GM12878 (cell line): ENCODE data around the gene MFNG. TPM values are rescaled to one million over a fixed set of nuclear protein-coding genes. Genes with fewer than 3 reads are reported as not detected.

Experiments used
- ATAC-seq: fragments of 200-7000 bp; cut with Tn5 transposase; 3 replicates; pipeline ENCODE4 v1.9.1; 2020; ENCODE audit warnings: mild to moderate bottlenecking, moderate library complexity
- Bru-seq: library from RNA; stranded (reverse); fragments of 400-500 nt; gene quantifications from one replicate; lab custom pipeline; 2021; lab: Mats Ljungman, UMichigan
- BruChase-seq, 2 experiments: library from RNA; stranded (reverse); fragments of 400-500 nt; gene quantifications; one replicate each; lab custom pipeline; 2021; lab: Mats Ljungman, UMichigan
- BruUV-seq: library from RNA; stranded (reverse); fragments of 400-500 nt; replicated peaks from 2 replicates; lab custom pipeline; 2021; lab: Mats Ljungman, UMichigan
- CTCF ChIA-PET: fragments of 300-600 bp; sonication (Branson Sonifier 250); formaldehyde crosslinking; extraction: SDS; loops from one replicate; lab custom pipeline; 2021; ENCODE audit warnings: inconsistent platforms; lab: Yijun Ruan, JAX
- POLR2A ChIA-PET: fragments of 350-600 bp; formaldehyde crosslinking; extraction: SDS; loops from one replicate; lab custom pipeline; 2021; ENCODE audit warnings: inconsistent platforms; lab: Charles Lee
- RAD21 ChIA-PET: fragments of 300-600 bp; sonication (Branson Sonifier 250); formaldehyde crosslinking; loops from one replicate; lab custom pipeline; 2023; ENCODE audit warnings: antibody characterized with exemption; ENCODE audit not compliant: unreplicated experiment; lab: Charles Lee
- SMC1A ChIA-PET: fragments of 300-600 bp; sonication (Branson Sonifier 250); formaldehyde crosslinking; loops from one replicate; lab custom pipeline; 2023; ENCODE audit not compliant: unreplicated experiment, uncharacterized antibody; lab: Charles Lee
- DNase-seq: peaks from one replicate; pipeline ENCODE4 v3.0.0-alpha.2; 2011; ENCODE audit warnings: low read depth, low spot score
- FAIRE-seq: peaks from 3 replicates; lab custom pipeline; 2011; peaks lifted over from hg19 to GRCh38; lab: Jason Lieb, UNC
- H2AFZ ChIP-seq: 2 replicates; pipeline ENCODE4 v1.6.0; 2011; ENCODE audit warnings: low read depth, low read length, control low read depth; ENCODE audit not compliant: control insufficient read depth
- H3K27ac ChIP-seq: 2 replicates; pipeline ENCODE4 v1.5.1; 2011; ENCODE audit warnings: control low read depth; ENCODE audit not compliant: control insufficient read depth, insufficient read depth
- H3K27me3 ChIP-seq, 2 experiments: replicated peaks in 1 of 2; 2 replicates each; pipeline versions ENCODE4 v1.6.0 to v1.6.1; 2011; ENCODE audit warnings: low read length in 1 of 2; ENCODE audit not compliant: control insufficient read depth in 2 of 2, insufficient read depth in 2 of 2
- H3K36me3 ChIP-seq, 2 experiments: 2 replicates each; pipeline ENCODE4 v1.5.1; 2011; ENCODE audit warnings: low read length in 1 of 2; ENCODE audit not compliant: control insufficient read depth in 2 of 2, insufficient read depth in 2 of 2
- H3K4me1 ChIP-seq: 2 replicates; pipeline ENCODE4 v1.6.1; 2011; ENCODE audit warnings: mild to moderate bottlenecking, low read length, moderate library complexity, mixed read lengths; ENCODE audit not compliant: control insufficient read depth, insufficient read depth
- H3K4me2 ChIP-seq: 2 replicates; pipeline ENCODE4 v1.6.0; 2011; ENCODE audit warnings: control low read depth; ENCODE audit not compliant: control insufficient read depth, insufficient read depth
- H3K4me3 ChIP-seq: fragments of 200-600 bp; sonication (generic); 2 replicates; pipeline ENCODE4 v1.5.1; 2016
- H3K79me2 ChIP-seq: 2 replicates; pipeline ENCODE4 v1.6.0; 2011; ENCODE audit warnings: low read length; ENCODE audit not compliant: control insufficient read depth, insufficient read depth
- H3K9ac ChIP-seq: 2 replicates; pipeline ENCODE4 v1.8.0; 2011; ENCODE audit warnings: low read length, control low read depth, mixed read lengths; ENCODE audit not compliant: control insufficient read depth, insufficient read depth
- H3K9me3 ChIP-seq: replicated peaks from 3 replicates; pipeline ENCODE4 v1.5.1; 2011; ENCODE audit warnings: mild to moderate bottlenecking, low read length; ENCODE audit not compliant: control insufficient read depth, insufficient read depth
- H4K20me1 ChIP-seq: 2 replicates; pipeline ENCODE4 v1.6.0; 2011; ENCODE audit not compliant: control insufficient read depth, insufficient read depth
- CREB1 ChIP-seq: IDR thresholded peaks from 2 replicates; pipeline ENCODE4 v1.6.1; 2012; ENCODE audit warnings: low read depth, mild to moderate bottlenecking, inconsistent platforms
- DPF2 ChIP-seq: fragments of 450-650 bp; IDR thresholded peaks from 2 replicates; pipeline ENCODE4 v1.6.1; 2017; ENCODE audit warnings: mild to moderate bottlenecking
- IKZF1 ChIP-seq: fragments of 450-650 bp; conservative IDR thresholded peaks from 2 replicates; pipeline ENCODE4 v1.6.1; 2017; ENCODE audit warnings: antibody characterized with exemption, mild to moderate bottlenecking
- JUND ChIP-seq: IDR thresholded peaks from 2 replicates; pipeline ENCODE4 v1.6.1; 2012; ENCODE audit warnings: low read depth, mild to moderate bottlenecking, low read length, improper control_type of control experiment, moderate library complexity
- MYB ChIP-seq: fragments of 150-350 bp; IDR thresholded peaks from 2 replicates; pipeline ENCODE4 v1.6.1; 2014; ENCODE audit warnings: mild to moderate bottlenecking, low read depth, low read length, borderline replicate concordance
- NFYA ChIP-seq: IDR thresholded peaks from 2 replicates; pipeline ENCODE4 v1.6.1; 2011; ENCODE audit warnings: low read depth, mild to moderate bottlenecking, low read length, improper control_type of control experiment, borderline replicate concordance
- NRF1 ChIP-seq: conservative IDR thresholded peaks from 2 replicates; pipeline ENCODE4 v1.6.1; 2011; ENCODE audit warnings: mild to moderate bottlenecking, low read depth, low read length, improper control_type of control experiment
- POLR2AphosphoS5 ChIP-seq: IDR thresholded peaks from 2 replicates; pipeline ENCODE4 v1.6.1; 2011; ENCODE audit warnings: mild to moderate bottlenecking, low read length, inconsistent platforms
- POU2F2 ChIP-seq: IDR thresholded peaks from 3 replicates; pipeline ENCODE4 v1.6.1; 2011; ENCODE audit warnings: low read depth, mild to moderate bottlenecking, low read length, borderline replicate concordance
- SMAD5 ChIP-seq: IDR thresholded peaks from 2 replicates; pipeline ENCODE4 v1.6.1; 2016; ENCODE audit warnings: antibody characterized with exemption, low read depth
- TBL1XR1 ChIP-seq: IDR thresholded peaks from 2 replicates; pipeline ENCODE4 v1.6.1; 2012; ENCODE audit warnings: low read depth, low read length, improper control_type of control experiment
- TCF3 ChIP-seq: IDR thresholded peaks from 2 replicates; pipeline ENCODE4 v1.6.1; 2012; ENCODE audit warnings: low read depth, mild to moderate bottlenecking, low read length, borderline replicate concordance; ENCODE audit not compliant: insufficient read depth
- WGBS: methylation state at CpG from one replicate; pipeline ENCODE4 v1.1.6; 2016; ENCODE audit warnings: low lambda C conversion rate; ENCODE audit not compliant: insufficient replicate concordance, insufficient coverage; ENCODE audit errors: missing lambda C conversion rate; 5-methylcytosine and 5-hydroxymethylcytosine counted together
- in situ Hi-C: fragments of 300-500 bp; cut with MboI; formaldehyde crosslinking; loops from 9 replicates; pipeline ENCODE4 v1.14.3; 2018; ENCODE audit warnings: mixed read lengths
- intact Hi-C: fragments of 100-400 bp; cut with micrococcal nuclease; formaldehyde crosslinking; loops from one replicate; pipeline ENCODE4 v1.14.2; 2022; ENCODE audit not compliant: unreplicated experiment
- long read RNA-seq, 2 experiments: library from polyadenylated mRNA; unstranded; transcript quantifications; one replicate each; pipeline ENCODE4 v2.0.0, GENCODE V29; 2019 to 2020
- polyA minus RNA-seq, 3 experiments: library from RNA; depleted of rRNA, polyadenylated mRNA; stranded (reverse); fragments of >200 nt; gene quantifications; 2 replicates each; pipeline ENCODE4 v1.2.3, GENCODE V29; 2011
- polyA plus RNA-seq, 11 experiments: library from polyadenylated mRNA; depleted of rRNA in 4 of 11; unstranded in 6 of 11; stranded (reverse) in 5 of 11; fragments of >200 nt; fragmentation: Nextera tagmentation in 4 of 11; fragmentation: Illumina TruSeq in 1 of 11; extraction: Ambion mirVana in 4 of 11; extraction: Trizol in 1 of 11; gene quantifications; 1 replicate in 1 of 11; 2 replicates in 10 of 11; pipeline versions ENCODE4 v1.2.1 to v1.2.3, GENCODE V29; 2011 to 2016; ENCODE audit warnings: inconsistent platforms in 2 of 11, missing spikeins in 2 of 11, low read depth in 1 of 11
- total RNA-seq, 4 experiments: library from RNA; depleted of rRNA in 3 of 4; stranded (reverse); fragments of >200 nt in 3 of 4; fragmentation: Illumina TruSeq in 1 of 4; extraction: Trizol in 1 of 4; gene quantifications; 2 replicates each; pipeline versions ENCODE4 v1.2.1 to v1.2.3, GENCODE V29; 2013 to 2021
- TF ChIP-seq, protein P1 (sequence below): fragments of 450-650 bp; IDR thresholded peaks from 2 replicates; pipeline ENCODE4 v1.6.1; 2017; ENCODE audit warnings: mild to moderate bottlenecking

Gene MFNG
- total RNA-seq (2013; cell fraction: nucleolus; rRNA removed), result 88.8 and 114 TPM in 2 replicates
- total RNA-seq (2014; rRNA removed), result 66.5 and 80.0 TPM in 2 replicates
- total RNA-seq (2014; rRNA removed; fragmentation: Illumina TruSeq; extraction: Trizol), result 37.0 and 41.4 TPM in 2 replicates
- 95.5 and 99.1 TPM in 2 replicates for total RNA-seq (2021)
- 23.8 TPM for polyA plus RNA-seq (2011; ENCODE audit: low read depth)
- polyA plus RNA-seq (2011; rRNA removed), result 28.6 and 57.0 TPM in 2 replicates
- polyA plus RNA-seq (2011; cell fraction: cytosol; rRNA removed), result 81.4 and 141 TPM in 2 replicates
- polyA plus RNA-seq (2011; cell fraction: nucleus; rRNA removed), result 101 and 143 TPM in 2 replicates
- 50.7 and 51.5 TPM in 2 replicates for polyA plus RNA-seq (2012)
- 14.1 and 36.9 TPM in 2 replicates for polyA plus RNA-seq (2014; fragmentation: Illumina TruSeq; extraction: Trizol)
- polyA plus RNA-seq (2014; fragmentation: Nextera tagmentation; extraction: Ambion mirVana), result 10 to 100 TPM; 11.5 to 26.1 TPM
- polyA plus RNA-seq (2014; rRNA removed), result 88.5 and 91.4 TPM in 2 replicates
- 100 to 1,000 TPM; 100 to 117 TPM for polyA plus RNA-seq (2016; fragmentation: Nextera tagmentation; extraction: Ambion mirVana)
- polyA minus RNA-seq (2011; rRNA and poly(A)+ RNA removed), result 31.3 and 61.2 TPM in 2 replicates
- 22.2 and 24.5 TPM in 2 replicates for polyA minus RNA-seq (2011; cell fraction: cytosol; rRNA and poly(A)+ RNA removed)
- polyA minus RNA-seq (2011; cell fraction: nucleus; rRNA and poly(A)+ RNA removed), result 21.4 and 35.7 TPM in 2 replicates
- percentile 75 among the genes with signal in this experiment for Bru-seq, nascent RNA
- percentile 85 among the genes with signal in this experiment for BruChase-seq, experiment 1, labeled RNA remaining after a 6-hour chase
- percentile 82 among the genes with signal in this experiment for BruChase-seq, experiment 2, labeled RNA remaining after a 2-hour chase
- long read RNA-seq, experiment 1, transcript MFNG-201 (8 exons, 2,088 nt), result major isoform, 106 of 154 reads
- long read RNA-seq, experiment 1, partial matches to known transcripts, result 0 of 154 reads
- long read RNA-seq, experiment 1, other reads (novel, unspliced or antisense), result 47 of 154 reads
- long read RNA-seq, experiment 2, transcript MFNG-201 (8 exons, 2,088 nt), result major isoform, 33 of 57 reads
- long read RNA-seq, experiment 2, partial matches to known transcripts, result 5 of 57 reads
- long read RNA-seq, experiment 2, other reads (novel, unspliced or antisense), result 19 of 57 reads

DNA sequence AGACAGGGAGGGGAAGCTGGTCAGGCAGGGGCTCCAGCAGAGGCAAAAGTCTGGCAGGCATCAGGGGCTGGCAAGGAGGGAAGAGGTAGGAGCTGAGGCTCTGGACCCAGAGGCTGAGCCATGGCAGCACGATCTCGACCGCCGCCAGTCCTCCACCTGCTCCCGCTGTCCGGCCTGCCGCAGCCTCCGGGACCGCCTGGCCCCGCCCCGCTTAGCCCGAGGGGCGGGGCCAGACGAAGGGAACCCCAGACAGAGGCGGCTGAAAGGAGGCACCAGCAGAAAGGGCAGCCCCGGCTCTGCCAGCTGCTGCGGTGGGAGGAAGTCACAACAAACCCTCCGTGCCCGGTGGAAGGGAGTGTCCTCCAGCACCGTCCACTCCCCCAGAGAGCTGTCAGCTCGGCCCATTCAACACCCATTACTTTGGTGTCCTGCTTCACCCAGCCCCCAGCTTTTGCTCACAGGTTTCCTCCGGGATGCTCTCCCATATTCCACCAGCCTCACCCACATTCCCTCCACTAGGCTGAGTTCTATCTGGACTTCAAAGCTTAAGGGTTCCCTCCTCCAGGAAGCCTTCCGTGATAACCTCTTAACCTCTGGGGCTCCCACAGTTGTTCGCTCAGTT, at the start of gene MFNG:
Gene MFNG (minus strand): TSS at position 161 of the 622 bp plus-strand sequence. CDS start 207 bp downstream, outside the sequence.
- Histone ChIP-seq H4K20me1 (no peaks in the 10 kb centered on the region), H3K27me3 (no peaks in the 10 kb centered on the region), H2AFZ (peak within 1 kb of the TSS; percentile 84), H3K4me2 (peak within 1 kb of the TSS; percentile 100), H3K79me2 (peaks cover 52% of the 10 kb centered on the region), H3K4me3 (peak within 1 kb of the TSS; percentile 94), H3K36me3 (no peaks in the 10 kb centered on the region; a peak in 1 of 4 replicates), H3K9ac (peak within 1 kb of the TSS; percentile 98), H3K27ac (peak within 1 kb of the TSS; percentile 97), H3K9me3 (no peaks in the 10 kb centered on the region), H3K4me1 (peaks cover 25% of the 10 kb centered on the region)
- RAD21 ChIA-PET, result interaction anchor here (0.8 to 2.1 kb wide), 3 partner anchors 80 to 244 kb away, joined by 3 to 10 read pairs (median 3); no protein-coding TSS in a partner anchor
- 2% methylated on average over 24 of the region's 24 CpGs for WGBS
- intact Hi-C loops (no loop called here), in situ Hi-C loops (no loop called here)
- SMC1A ChIA-PET, result interaction anchor here (1.4 to 2.8 kb wide), 9 partner anchors 10 to 122 kb away, joined by 3 to 13 read pairs (median 5); partner anchors contain the start of gene GGA1
- CTCF ChIA-PET, result interaction anchor here (0.6 to 4.0 kb wide), 12 partner anchors 12 to 217 kb away, joined by 3 to 27 read pairs (median 4); partner anchors contain the start of gene GGA1
- no TSS peak for BruUV-seq
- POLR2A ChIA-PET, result interaction anchor here (0.5 to 2.9 kb wide), 6 partner anchors 80 to 245 kb away, joined by 3 to 12 read pairs (median 3); partner anchors contain the start of gene GGA1
- peak; percentile 26 for DNase-seq
- ATAC-seq, result peak; percentile 79
- peak; percentile 78 for FAIRE-seq
- TF ChIP-seq NFYA (no peak), POLR2AphosphoS5 (peak; percentile 56; the same call in 1 of the 2 replicates), TBL1XR1 (no peak), DPF2 (peak; percentile 14; the same call in 1 of the 2 replicates), SMAD5 (0 out of 2 replicates have a peak, but pooled peaks have one; percentile 36), TCF3 (peak; percentile 61; the same call in 1 of the 2 replicates), NRF1 (no peak), CREB1 (0 out of 2 replicates have a peak, but pooled peaks have one; percentile 3), MYB (no peak), JUND (peak; percentile 5; the same call in 1 of the 2 replicates), POU2F2 (no peak), IKZF1 (peak; percentile 64)
- TF ChIP-seq, protein P1, sequence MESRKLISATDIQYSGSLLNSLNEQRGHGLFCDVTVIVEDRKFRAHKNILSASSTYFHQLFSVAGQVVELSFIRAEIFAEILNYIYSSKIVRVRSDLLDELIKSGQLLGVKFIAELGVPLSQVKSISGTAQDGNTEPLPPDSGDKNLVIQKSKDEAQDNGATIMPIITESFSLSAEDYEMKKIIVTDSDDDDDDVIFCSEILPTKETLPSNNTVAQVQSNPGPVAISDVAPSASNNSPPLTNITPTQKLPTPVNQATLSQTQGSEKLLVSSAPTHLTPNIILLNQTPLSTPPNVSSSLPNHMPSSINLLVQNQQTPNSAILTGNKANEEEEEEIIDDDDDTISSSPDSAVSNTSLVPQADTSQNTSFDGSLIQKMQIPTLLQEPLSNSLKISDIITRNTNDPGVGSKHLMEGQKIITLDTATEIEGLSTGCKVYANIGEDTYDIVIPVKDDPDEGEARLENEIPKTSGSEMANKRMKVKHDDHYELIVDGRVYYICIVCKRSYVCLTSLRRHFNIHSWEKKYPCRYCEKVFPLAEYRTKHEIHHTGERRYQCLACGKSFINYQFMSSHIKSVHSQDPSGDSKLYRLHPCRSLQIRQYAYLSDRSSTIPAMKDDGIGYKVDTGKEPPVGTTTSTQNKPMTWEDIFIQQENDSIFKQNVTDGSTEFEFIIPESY, result no peak
